CD14-positive monocyte (primary cell): ENCODE data around the gene HOXA7. TPM values are rescaled to one million over a fixed set of nuclear protein-coding genes. Genes with fewer than 3 reads are reported as not detected.

Experiments used
- DNase-seq, 3 donors: peaks; one replicate each; pipeline ENCODE4 v3.0.0-alpha.2; 2011 to 2022
- H2AFZ ChIP-seq: 2 replicates; pipeline ENCODE4 v1.6.0; 2012; ENCODE audit warnings: mild to moderate bottlenecking, low read depth, low read length, inconsistent platforms; ENCODE audit not compliant: insufficient read depth, poor library complexity, severe bottlenecking
- H3K27ac ChIP-seq, 2 donors: 1 replicate in 1 of 2; 2 replicates in 1 of 2; pipeline ENCODE4 v1.5.1; 2012 to 2013; ENCODE audit warnings: low read length in 2 of 2, control low read depth in 1 of 2, inconsistent platforms in 1 of 2, low read depth in 1 of 2, mild to moderate bottlenecking in 1 of 2
- H3K27me3 ChIP-seq, 2 donors: one replicate each; pipeline versions ENCODE4 v1.6.0 to v1.6.1; 2011 to 2013; ENCODE audit warnings: low read length in 2 of 2; ENCODE audit not compliant: control insufficient read depth in 2 of 2, insufficient read depth in 2 of 2
- H3K36me3 ChIP-seq, 2 donors: replicated peaks in 1 of 2; 1 replicate in 1 of 2; 2 replicates in 1 of 2; pipeline versions ENCODE4 v1.5.1 to v1.6.1; 2012 to 2013; ENCODE audit warnings: low read length in 2 of 2, control low read depth in 1 of 2, inconsistent platforms in 1 of 2, mild to moderate bottlenecking in 1 of 2; ENCODE audit not compliant: insufficient read depth in 2 of 2, control insufficient read depth in 1 of 2
- H3K4me1 ChIP-seq, 2 donors: 1 replicate in 1 of 2; 2 replicates in 1 of 2; pipeline versions ENCODE4 v1.5.1 to v1.6.1; 2012 to 2013; ENCODE audit warnings: low read length in 2 of 2, control low read depth in 1 of 2, inconsistent platforms in 1 of 2, mild to moderate bottlenecking in 1 of 2, moderate library complexity in 1 of 2; ENCODE audit not compliant: insufficient read depth in 2 of 2, control insufficient read depth in 1 of 2
- H3K4me2 ChIP-seq: replicated peaks from 2 replicates; pipeline ENCODE3; 2012; ENCODE audit warnings: low read length, moderate library complexity, mild to moderate bottlenecking; ENCODE audit not compliant: poor library complexity, severe bottlenecking; ENCODE audit errors: extremely low read depth
- H3K4me3 ChIP-seq, 3 experiments: fragments of 200-600 bp in 1 of 3; sonication (generic) in 1 of 3; replicated peaks in 1 of 3; 1 replicate in 2 of 3; 2 replicates in 1 of 3; pipeline ENCODE4 v1.5.1; 2011 to 2013; ENCODE audit warnings: low read length in 3 of 3, mild to moderate bottlenecking in 3 of 3, control low read depth in 2 of 3, low read depth in 2 of 3, inconsistent platforms in 1 of 3, moderate library complexity in 1 of 3
- H3K79me2 ChIP-seq: 2 replicates; pipeline ENCODE4 v1.6.0; 2012; ENCODE audit warnings: mild to moderate bottlenecking, control low read depth, inconsistent platforms, low read length, moderate library complexity; ENCODE audit not compliant: insufficient read depth
- H3K9ac ChIP-seq: 2 replicates; pipeline ENCODE4 v1.6.0; 2017; ENCODE audit warnings: low read length, mild to moderate bottlenecking; ENCODE audit not compliant: insufficient read depth, poor library complexity, severe bottlenecking
- H3K9me3 ChIP-seq, 2 donors: replicated peaks in 1 of 2; 1 replicate in 1 of 2; 2 replicates in 1 of 2; pipeline versions ENCODE4 v1.5.1 to v1.6.1; 2012 to 2013; ENCODE audit warnings: low read length in 2 of 2, control low read depth in 1 of 2; ENCODE audit not compliant: control insufficient read depth in 1 of 2, insufficient read depth in 1 of 2
- H4K20me1 ChIP-seq: 2 replicates; pipeline ENCODE4 v1.6.0; 2012; ENCODE audit warnings: mild to moderate bottlenecking, low read length, control low read depth, moderate library complexity; ENCODE audit not compliant: insufficient read depth
- H3K27ac Mint-ChIP-seq, 7 donors: one replicate each; pipeline ENCODE4 v1.8.0; 2020; ENCODE audit warnings: mild to moderate bottlenecking in 7 of 7, mixed read lengths in 7 of 7, moderate library complexity in 6 of 7, inconsistent platforms in 2 of 7
- H3K27me3 Mint-ChIP-seq, 3 donors: one replicate each; pipeline ENCODE4 v1.8.0; 2021 to 2022; ENCODE audit warnings: low read depth in 3 of 3, mild to moderate bottlenecking in 3 of 3, mixed read lengths in 3 of 3, moderate library complexity in 3 of 3, inconsistent platforms in 1 of 3
- H3K36me3 Mint-ChIP-seq, 2 donors: one replicate each; pipeline ENCODE4 v1.8.0; 2020; ENCODE audit warnings: mixed read lengths in 2 of 2, inconsistent platforms in 1 of 2, mild to moderate bottlenecking in 1 of 2
- H3K4me1 Mint-ChIP-seq: one replicate; pipeline ENCODE4 v1.8.0; 2020; ENCODE audit warnings: mild to moderate bottlenecking, mixed read lengths
- H3K4me3 Mint-ChIP-seq, 2 donors: one replicate each; pipeline ENCODE4 v1.8.0; 2020; ENCODE audit warnings: mild to moderate bottlenecking in 2 of 2, mixed read lengths in 2 of 2, moderate library complexity in 1 of 2
- H3K9me3 Mint-ChIP-seq, 7 donors: one replicate each; pipeline ENCODE4 v1.8.0; 2020 to 2022; ENCODE audit warnings: mixed read lengths in 7 of 7, mild to moderate bottlenecking in 6 of 7, moderate library complexity in 6 of 7, inconsistent platforms in 2 of 7
- WGBS: methylation state at CpG from one replicate; pipeline ENCODE4 v1.1.5; 2013; ENCODE audit warnings: missing lambda C conversion rate; ENCODE audit not compliant: insufficient coverage; 5-methylcytosine and 5-hydroxymethylcytosine counted together
- intact Hi-C, 2 donors: fragments of 100-400 bp; cut with micrococcal nuclease; formaldehyde crosslinking; loops; one replicate each; pipeline versions ENCODE4 v1.15.0 to v1.15.1; 2023
- polyA plus RNA-seq, 3 donors: library from polyadenylated mRNA; depleted of rRNA in 1 of 3; unstranded in 2 of 3; stranded (reverse) in 1 of 3; fragments of 300-500 nt in 2 of 3; fragments of >200 nt in 1 of 3; fragmentation: Illumina TruSeq in 2 of 3; gene quantifications; 1 replicate in 2 of 3; 2 replicates in 1 of 3; pipeline ENCODE4 v1.2.3, GENCODE V29; 2012 to 2021
- TF ChIP-seq, protein P1 (sequence below): fragments of 200-600 bp; IDR thresholded peaks from one replicate; pipeline ENCODE4 v1.8.0; 2022; ENCODE audit warnings: antibody characterized with exemption, mild to moderate bottlenecking

HOXA7 gene
- polyA plus RNA-seq, 3 donors = not detected

DNA sequence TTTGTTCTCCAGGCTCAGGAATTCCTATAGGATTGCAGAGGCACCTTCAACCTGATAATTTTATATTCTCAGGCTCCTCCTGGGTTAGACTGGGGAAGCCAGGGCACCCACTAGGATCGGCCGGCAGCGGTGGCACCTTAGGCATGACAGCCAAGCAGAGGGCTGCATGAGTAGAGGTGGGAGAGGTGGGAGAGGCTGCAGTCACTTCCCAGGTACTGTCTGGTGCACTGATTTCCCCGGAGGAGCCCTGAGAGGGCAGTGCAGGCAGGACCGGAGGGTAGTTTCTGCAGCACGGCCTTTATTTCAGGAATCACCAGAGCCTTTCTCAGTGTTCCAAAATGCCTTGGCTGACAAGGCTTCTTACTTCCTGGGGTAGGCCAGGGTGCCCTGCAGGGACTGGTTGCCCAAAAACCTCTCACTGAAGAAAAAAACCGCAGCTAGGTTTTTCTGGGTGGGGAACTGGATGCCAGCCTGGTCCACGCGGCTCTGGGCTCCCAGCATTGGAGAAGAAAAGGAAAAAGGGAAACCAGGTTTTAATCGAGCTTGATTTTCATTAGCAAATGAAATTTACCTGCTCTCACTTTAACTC, 47.0 kb upstream of the HOXA7 start:
- TF ChIP-seq, protein P1, sequence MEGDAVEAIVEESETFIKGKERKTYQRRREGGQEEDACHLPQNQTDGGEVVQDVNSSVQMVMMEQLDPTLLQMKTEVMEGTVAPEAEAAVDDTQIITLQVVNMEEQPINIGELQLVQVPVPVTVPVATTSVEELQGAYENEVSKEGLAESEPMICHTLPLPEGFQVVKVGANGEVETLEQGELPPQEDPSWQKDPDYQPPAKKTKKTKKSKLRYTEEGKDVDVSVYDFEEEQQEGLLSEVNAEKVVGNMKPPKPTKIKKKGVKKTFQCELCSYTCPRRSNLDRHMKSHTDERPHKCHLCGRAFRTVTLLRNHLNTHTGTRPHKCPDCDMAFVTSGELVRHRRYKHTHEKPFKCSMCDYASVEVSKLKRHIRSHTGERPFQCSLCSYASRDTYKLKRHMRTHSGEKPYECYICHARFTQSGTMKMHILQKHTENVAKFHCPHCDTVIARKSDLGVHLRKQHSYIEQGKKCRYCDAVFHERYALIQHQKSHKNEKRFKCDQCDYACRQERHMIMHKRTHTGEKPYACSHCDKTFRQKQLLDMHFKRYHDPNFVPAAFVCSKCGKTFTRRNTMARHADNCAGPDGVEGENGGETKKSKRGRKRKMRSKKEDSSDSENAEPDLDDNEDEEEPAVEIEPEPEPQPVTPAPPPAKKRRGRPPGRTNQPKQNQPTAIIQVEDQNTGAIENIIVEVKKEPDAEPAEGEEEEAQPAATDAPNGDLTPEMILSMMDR = no peak
- Histone ChIP-seq H3K27ac (no peak overlapping the region), H4K20me1 (no peaks in the 10 kb centered on the region), H3K9me3 (peaks cover 0 to 38% of the 10 kb centered on the region in 2 donors), H3K79me2 (no peaks in the 10 kb centered on the region), H2AFZ (no peak overlapping the region), H3K4me1 (peaks cover 41 to 48% of the 10 kb centered on the region in 2 donors), H3K4me2 (no peak overlapping the region), H3K9ac (no peak overlapping the region), H3K27me3 (peaks cover 88 to 94% of the 10 kb centered on the region in 2 donors), H3K36me3 (no peaks in the 10 kb centered on the region), H3K4me3 (no peak overlapping the region)
- Mint-ChIP-seq H3K4me1 (peaks cover 56% of the 10 kb centered on the region), H3K27ac (no peak overlapping the region), H3K27me3 (peaks cover 92 to 96% (median 94%) of the 10 kb centered on the region in 3 donors), H3K4me3 (peak overlapping the region in 1 of 2 donors; percentile 89), H3K36me3 (peaks cover 8 to 20% of the 10 kb centered on the region in 2 donors), H3K9me3 (peaks cover 0 to 43% (median 28%) of the 10 kb centered on the region in 7 donors)
- 7% methylated on average over 7 of the region's 10 CpGs for WGBS
- intact Hi-C loops = loop anchor here (5.0 to 10.0 kb wide), 3 partner anchors 36 to 891 kb away; partner anchors contain the start of genes EVX1 (in 1 of the 2) and HOXA9 (in 1 of the 2)
- no peak for DNase-seq

DNA sequence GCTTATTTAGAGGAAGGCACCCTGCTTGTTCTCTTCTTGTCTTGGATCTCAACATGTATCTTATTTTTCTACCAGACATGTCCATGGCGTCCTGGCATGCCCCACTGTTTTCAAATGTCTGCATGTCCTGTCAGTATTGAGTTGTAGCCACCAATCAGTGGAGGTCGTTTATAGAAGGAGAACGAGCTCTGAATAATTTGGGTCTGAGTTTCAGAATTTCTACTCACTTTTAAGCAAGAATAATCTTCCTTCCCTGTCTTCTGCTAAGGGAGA, 46.3 kb upstream of the HOXA7 start:
- peaks cover 88 to 94% of the 10 kb centered on the region in 2 donors for H3K27me3 ChIP-seq
- Mint-ChIP-seq H3K9me3 (peaks cover 0 to 46% (median 28%) of the 10 kb centered on the region in 7 donors), H3K27ac (no peak overlapping the region), H3K27me3 (peaks cover 92 to 96% (median 94%) of the 10 kb centered on the region in 3 donors), H3K4me1 (peaks cover 63% of the 10 kb centered on the region), H3K36me3 (peaks cover 8 to 25% of the 10 kb centered on the region in 2 donors), H3K4me3 (peak overlapping the region in 1 of 2 donors; percentile 89)
- H3K9ac ChIP-seq = no peak overlapping the region
- H3K36me3 ChIP-seq = no peaks in the 10 kb centered on the region
- intact Hi-C loops = loop anchor here (5.0 to 10.0 kb wide), 3 partner anchors 35 to 892 kb away; partner anchors contain the start of genes EVX1 (in 1 of the 2) and HOXA9 (in 1 of the 2)
- H3K27ac ChIP-seq = no peak overlapping the region
- peaks cover 0 to 44% of the 10 kb centered on the region in 2 donors for H3K9me3 ChIP-seq
- H3K4me2 ChIP-seq = no peak overlapping the region
- no peak overlapping the region for H3K4me3 ChIP-seq
- no peaks in the 10 kb centered on the region for H3K79me2 ChIP-seq
- H4K20me1 ChIP-seq = no peaks in the 10 kb centered on the region
- WGBS = no CpG with 5 or more reads among the region's 3 CpGs
- no peak for DNase-seq
- TF ChIP-seq, protein P1 = no peak
- H3K4me1 ChIP-seq = peaks cover 41 to 48% of the 10 kb centered on the region in 2 donors
- H2AFZ ChIP-seq = no peak overlapping the region
